SH-SY5Y (cell line): ENCODE results near the gene HMX2.

ENCODE experiments used
- GATA2 ChIP-seq: IDR thresholded peaks from 2 replicates; pipeline ENCODE4 v1.6.1; 2011; ENCODE audit warnings: mild to moderate bottlenecking, low read depth, low read length
- GATA3 ChIP-seq: IDR thresholded peaks from 2 replicates; pipeline ENCODE4 v1.6.1; 2011; ENCODE audit warnings: low read depth, mild to moderate bottlenecking, low read length, moderate library complexity

GRCh38 chr10:123146894-123147634 lies 872 bp upstream of the HMX2 start:
- no peak for TF ChIP-seq GATA3
- TF ChIP-seq GATA2 = no peak
